HL-60 (cell line): ENCODE results near the gene ATF6.

Source experiments
- DNase-seq, 2 experiments: peaks; one replicate each; pipeline ENCODE4 v3.0.0-alpha.2; 2010 to 2020; ENCODE audit warnings: low read depth in 1 of 2, low spot score in 1 of 2
- H3K27ac ChIP-seq: fragments of 250-450 bp; sonication (Bioruptor Pico); replicated peaks from 2 replicates; pipeline ENCODE4 v1.5.1; 2020; ENCODE audit warnings: mild to moderate bottlenecking, moderate library complexity
- H3K27me3 ChIP-seq: fragments of 250-450 bp; sonication (Bioruptor Pico); 2 replicates; pipeline ENCODE4 v1.5.1; 2021; ENCODE audit warnings: mild to moderate bottlenecking, moderate library complexity; ENCODE audit not compliant: insufficient read depth, poor library complexity, severe bottlenecking
- H3K4me3 ChIP-seq: replicated peaks from 2 replicates; pipeline ENCODE4 v1.5.1; 2011; ENCODE audit warnings: mild to moderate bottlenecking, control low read depth, low read length; ENCODE audit not compliant: insufficient read depth
- CTCF ChIP-seq: IDR thresholded peaks from one replicate; pipeline ENCODE4 v1.5.1; 2011; ENCODE audit warnings: low read length, control low read depth, inconsistent platforms; ENCODE audit not compliant: insufficient read depth
- GABPA ChIP-seq: IDR thresholded peaks from 2 replicates; pipeline ENCODE4 v1.6.1; 2012; ENCODE audit warnings: low read depth
- POLR2AphosphoS5 ChIP-seq: IDR thresholded peaks from 2 replicates; pipeline ENCODE4 v1.6.1; 2012; ENCODE audit warnings: low read depth
- REST ChIP-seq: IDR thresholded peaks from 2 replicates; pipeline ENCODE4 v1.6.1; 2012; ENCODE audit warnings: low read depth; ENCODE audit not compliant: insufficient replicate concordance
- SPI1 ChIP-seq: IDR thresholded peaks from 2 replicates; pipeline ENCODE4 v1.6.1; 2012; ENCODE audit warnings: low read depth, mild to moderate bottlenecking, borderline replicate concordance

The ATF6 gene

DNA sequence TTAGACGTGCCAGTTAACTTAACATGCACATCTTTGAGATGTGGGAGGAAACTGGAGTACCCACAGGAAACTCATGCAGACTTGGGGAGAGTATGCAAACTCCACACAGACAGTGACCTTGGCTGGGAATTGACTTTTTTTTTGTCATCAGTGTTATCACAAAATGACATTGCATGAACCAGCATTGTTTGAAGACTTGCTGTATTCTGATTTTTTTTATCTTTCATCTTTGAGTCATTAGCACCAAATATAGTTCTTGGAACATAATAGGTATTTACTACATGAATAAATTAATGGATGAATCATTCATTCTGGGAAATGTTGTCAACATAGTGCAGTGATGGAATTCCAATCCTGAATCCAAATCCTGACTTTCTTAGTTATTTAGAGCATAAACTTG, 77.0 kb downstream of the ATF6 start:
- no peak for DNase-seq
- no peak overlapping the region for H3K4me3 ChIP-seq
- TF ChIP-seq REST (no peak), POLR2AphosphoS5 (no peak), SPI1 (no peak), CTCF (no peak), GABPA (no peak)
- H3K27ac ChIP-seq, result no peak overlapping the region
- H3K27me3 ChIP-seq, result no peaks in the 10 kb centered on the region

GRCh38 chr1:161844696-161845095, 78.6 kb downstream of the ATF6 start:
- no peaks in the 10 kb centered on the region for H3K27me3 ChIP-seq
- no peak for TF ChIP-seq GABPA
- TF ChIP-seq POLR2AphosphoS5, result no peak
- no peak for TF ChIP-seq SPI1
- TF ChIP-seq REST, result no peak
- TF ChIP-seq CTCF, result no peak
- no peak for DNase-seq
- no peak overlapping the region for H3K27ac ChIP-seq
- no peak overlapping the region for H3K4me3 ChIP-seq

DNA sequence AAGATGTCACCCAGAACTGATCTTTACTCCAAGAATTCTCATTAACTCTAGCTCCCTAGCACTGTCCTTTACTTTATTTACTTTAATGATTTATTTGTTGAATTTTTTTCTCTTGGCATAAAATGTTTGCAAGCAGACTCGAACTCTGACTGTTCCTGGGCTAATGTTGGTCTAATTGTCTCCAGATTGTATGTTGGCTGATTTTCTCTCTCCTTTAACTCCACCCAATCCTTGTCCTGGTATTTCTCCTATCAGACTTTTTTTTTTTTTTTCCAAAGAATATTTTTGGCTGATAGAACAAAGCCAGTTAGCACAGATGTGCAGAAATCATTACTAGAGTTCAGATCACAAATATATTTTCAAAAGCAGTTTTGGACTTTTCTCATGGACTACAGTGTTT, 82.6 kb downstream of the ATF6 start:
- H3K27me3 ChIP-seq, result no peaks in the 10 kb centered on the region
- DNase-seq, result no peak
- no peak overlapping the region for H3K27ac ChIP-seq
- TF ChIP-seq GABPA (no peak), SPI1 (no peak), REST (no peak), CTCF (no peak), POLR2AphosphoS5 (no peak)
- no peak overlapping the region for H3K4me3 ChIP-seq
